ENCODE results near the gene M6PR.

- no peak for TF ChIP-seq CHD2 (IDR thresholded peaks at IDR 0.05; ENCODE audit: borderline replicate concordance, low read depth, low read length)
- TF ChIP-seq ELK1 (IDR thresholded peaks at IDR 0.05; ENCODE audit: low read depth, low read length): no peak
- no peak for TF ChIP-seq MYC (IDR thresholded peaks at IDR 0.05; ENCODE audit: insufficient read depth, insufficient read length, insufficient replicate concordance, low read length, severe bottlenecking)
- TF ChIP-seq ZZZ3 (IDR thresholded peaks at IDR 0.05; ENCODE audit: control insufficient read depth, insufficient read length, low read depth): no peak
- no peak for TF ChIP-seq NR2C2 (IDR thresholded peaks at IDR 0.05; ENCODE audit: borderline replicate concordance, control insufficient read depth, insufficient read length, low read depth)
- no peak for TF ChIP-seq KAT2A (conservative IDR thresholded peaks at IDR 0.05; ENCODE audit: control insufficient read depth, low read depth, low read length)
- no peak for TF ChIP-seq CTCF (IDR thresholded peaks at IDR 0.05 in 2 of 3, conservative IDR thresholded peaks at IDR 0.05 in 1 of 3; ENCODE audit: control insufficient read depth in 2 of 3, extremely low read depth in 1 of 3, insufficient read depth in 1 of 3, low read depth in 3 of 3, low read length in 3 of 3)
- TF ChIP-seq NFIC (IDR thresholded peaks at IDR 0.05; ENCODE audit: low read depth, low read length): no peak
- TF ChIP-seq CREB1 (IDR thresholded peaks at IDR 0.05; ENCODE audit: low read depth): no peak
- no peak for TF ChIP-seq MXI1 (IDR thresholded peaks at IDR 0.05; ENCODE audit: low read depth, low read length)
These were observed 8.6 kb upstream of the M6PR start for GRCh38 chr12:8958066-8958465.

Data from GM12878 (cell line).